Measurements from ENCODE around the gene ANKRD33.

ANKRD33 gene

GRCh38 chr12:51910691-51911090, 22.8 kb downstream of the ANKRD33 start:
- no peaks in the 10 kb centered on the region for H3K9me3 ChIP-seq
- no peak overlapping the region for H3K27ac ChIP-seq
- no peak overlapping the region for H3K4me3 ChIP-seq
- peaks cover 0 to 51% of the 10 kb centered on the region in 2 donors for H3K27me3 ChIP-seq
- DNase-seq = no peak
- H3K36me3 ChIP-seq = peaks cover 0 to under 1% (median 0%) of the 10 kb centered on the region in 3 donors
- peaks cover 0 to 38% (median 19%) of the 10 kb centered on the region in 4 donors for H3K4me1 ChIP-seq
- intact Hi-C loops (cut with DNase I; ENCODE audit: low total_unique reads) = no loop called here
- TF ChIP-seq, protein P1, sequence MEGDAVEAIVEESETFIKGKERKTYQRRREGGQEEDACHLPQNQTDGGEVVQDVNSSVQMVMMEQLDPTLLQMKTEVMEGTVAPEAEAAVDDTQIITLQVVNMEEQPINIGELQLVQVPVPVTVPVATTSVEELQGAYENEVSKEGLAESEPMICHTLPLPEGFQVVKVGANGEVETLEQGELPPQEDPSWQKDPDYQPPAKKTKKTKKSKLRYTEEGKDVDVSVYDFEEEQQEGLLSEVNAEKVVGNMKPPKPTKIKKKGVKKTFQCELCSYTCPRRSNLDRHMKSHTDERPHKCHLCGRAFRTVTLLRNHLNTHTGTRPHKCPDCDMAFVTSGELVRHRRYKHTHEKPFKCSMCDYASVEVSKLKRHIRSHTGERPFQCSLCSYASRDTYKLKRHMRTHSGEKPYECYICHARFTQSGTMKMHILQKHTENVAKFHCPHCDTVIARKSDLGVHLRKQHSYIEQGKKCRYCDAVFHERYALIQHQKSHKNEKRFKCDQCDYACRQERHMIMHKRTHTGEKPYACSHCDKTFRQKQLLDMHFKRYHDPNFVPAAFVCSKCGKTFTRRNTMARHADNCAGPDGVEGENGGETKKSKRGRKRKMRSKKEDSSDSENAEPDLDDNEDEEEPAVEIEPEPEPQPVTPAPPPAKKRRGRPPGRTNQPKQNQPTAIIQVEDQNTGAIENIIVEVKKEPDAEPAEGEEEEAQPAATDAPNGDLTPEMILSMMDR (IDR thresholded peaks at IDR 0.05) = no peak

GRCh38 chr12:51911307-51911706, 23.4 kb downstream of the ANKRD33 start:
- peaks cover 0 to 4% (median 0%) of the 10 kb centered on the region in 3 donors for H3K36me3 ChIP-seq
- H3K27me3 ChIP-seq = peaks cover 0 to 54% of the 10 kb centered on the region in 2 donors
- H3K4me3 ChIP-seq = no peak overlapping the region
- peak in 1 of 2 donors; percentile 41 for DNase-seq
- H3K4me1 ChIP-seq = peaks cover 0 to 32% (median 18%) of the 10 kb centered on the region in 4 donors
- no peak overlapping the region for H3K27ac ChIP-seq
- H3K9me3 ChIP-seq = no peaks in the 10 kb centered on the region
- intact Hi-C loops (cut with DNase I; ENCODE audit: low total_unique reads) = no loop called here
- TF ChIP-seq, protein P1 (IDR thresholded peaks at IDR 0.05) = no peak

- H3K36me3 ChIP-seq = peaks cover 0 to 4% (median 0%) of the 10 kb centered on the region in 3 donors
- peaks cover 0 to 24% (median 13%) of the 10 kb centered on the region in 4 donors for H3K4me1 ChIP-seq
- peak; percentile 62 to 72 for DNase-seq
- no peaks in the 10 kb centered on the region for H3K9me3 ChIP-seq
- TF ChIP-seq, protein P1 (IDR thresholded peaks at IDR 0.05) = no peak
- no peak overlapping the region for H3K4me3 ChIP-seq
- intact Hi-C loops (cut with DNase I; ENCODE audit: low total_unique reads) = no loop called here
- peaks cover 0 to 52% of the 10 kb centered on the region in 2 donors for H3K27me3 ChIP-seq
- H3K27ac ChIP-seq = no peak overlapping the region
Measured at GRCh38 chr12:51911788-51912711, 24.1 kb downstream of the ANKRD33 start.

DNA sequence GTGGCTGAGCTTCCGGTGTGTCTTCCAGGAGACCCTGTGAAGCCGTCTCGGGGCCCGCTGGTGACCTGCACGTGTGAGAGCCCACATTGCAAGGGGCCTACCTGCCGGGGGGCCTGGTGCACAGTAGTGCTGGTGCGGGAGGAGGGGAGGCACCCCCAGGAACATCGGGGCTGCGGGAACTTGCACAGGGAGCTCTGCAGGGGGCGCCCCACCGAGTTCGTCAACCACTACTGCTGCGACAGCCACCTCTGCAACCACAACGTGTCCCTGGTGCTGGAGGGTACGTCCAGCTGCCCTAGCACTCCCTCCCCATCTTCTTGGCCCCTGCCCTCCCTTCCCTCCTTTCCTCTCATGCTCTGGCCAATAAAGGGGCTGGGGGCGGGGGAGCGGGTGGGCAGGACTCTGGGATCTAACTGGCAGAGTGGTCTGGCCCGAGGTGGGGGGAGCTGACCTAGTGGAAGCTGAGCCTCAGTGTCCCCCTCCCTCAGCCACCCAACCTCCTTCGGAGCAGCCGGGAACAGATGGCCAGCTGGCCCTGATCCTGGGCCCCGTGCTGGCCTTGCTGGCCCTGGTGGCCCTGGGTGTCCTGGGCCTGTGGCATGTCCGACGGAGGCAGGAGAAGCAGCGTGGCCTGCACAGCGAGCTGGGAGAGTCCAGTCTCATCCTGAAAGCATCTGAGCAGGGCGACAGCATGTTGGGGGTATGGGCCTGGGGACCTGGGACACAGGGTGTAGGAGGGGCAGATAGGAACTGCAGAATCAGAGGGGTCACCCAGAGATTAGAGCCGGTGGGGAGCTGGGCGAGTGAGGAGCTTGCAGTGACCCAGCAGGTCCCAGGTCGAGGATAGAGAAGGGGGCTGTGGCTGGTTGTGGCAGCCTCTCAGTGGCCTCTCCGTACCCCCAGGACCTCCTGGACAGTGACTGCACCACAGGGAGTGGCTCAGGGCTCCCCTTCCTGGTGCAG, 25.4 kb downstream of the ANKRD33 start:
- H3K4me3 ChIP-seq = no peak overlapping the region
- H3K27ac ChIP-seq = no peak overlapping the region
- DNase-seq = peak in 1 of 2 donors; percentile 60
- intact Hi-C loops (cut with DNase I; ENCODE audit: low total_unique reads) = no loop called here
- TF ChIP-seq, protein P1 (IDR thresholded peaks at IDR 0.05) = no peak
- H3K4me1 ChIP-seq = peaks cover 0 to 17% (median 6%) of the 10 kb centered on the region in 4 donors
- no peaks in the 10 kb centered on the region for H3K9me3 ChIP-seq
- H3K36me3 ChIP-seq = peaks cover 0 to 4% (median 0%) of the 10 kb centered on the region in 3 donors
- peaks cover 0 to 44% of the 10 kb centered on the region in 2 donors for H3K27me3 ChIP-seq

Data from tibial artery (tissue), 4 donors.